Measurements from ENCODE around the gene CAMTA1. TPM values are rescaled to one million over a fixed set of nuclear protein-coding genes. Genes with fewer than 3 reads are reported as not detected.

CAMTA1 gene
- total RNA-seq, 1 donor from 2014 or later: 47.9 TPM

DNA sequence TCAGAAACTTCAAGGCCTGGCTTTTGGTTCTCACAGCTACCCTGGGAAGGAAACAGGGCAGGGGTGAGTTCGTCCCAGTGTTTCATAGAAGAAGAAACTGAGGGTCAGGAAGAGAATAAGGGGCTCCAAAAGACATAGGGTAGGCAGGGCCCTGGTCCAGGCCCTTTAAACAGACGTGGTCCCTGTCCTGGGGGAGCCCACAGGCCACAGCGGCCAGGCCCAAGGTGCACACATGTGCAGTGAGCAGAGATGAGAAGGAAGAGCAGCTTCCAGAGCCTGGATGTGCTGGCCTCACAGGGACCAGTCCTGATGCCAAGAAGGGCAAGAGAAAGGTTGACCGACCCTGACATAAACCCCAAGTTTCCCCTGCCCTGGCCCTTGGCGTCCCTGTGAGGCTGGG is 690.4 kb downstream of the CAMTA1 start:
- intact Hi-C loops (cut with DNase I): no loop called here
- ATAC-seq: no peak
- Histone ChIP-seq H3K27me3 (ENCODE audit: low read depth) (no peaks in the 10 kb centered on the region), H3K4me1 (peaks cover 59% of the 10 kb centered on the region), H3K9me3 (no peaks in the 10 kb centered on the region), H3K27ac (no peak overlapping the region), H3K4me3 (no peak overlapping the region), H3K36me3 (no peaks in the 10 kb centered on the region)
- TF ChIP-seq, protein P1, sequence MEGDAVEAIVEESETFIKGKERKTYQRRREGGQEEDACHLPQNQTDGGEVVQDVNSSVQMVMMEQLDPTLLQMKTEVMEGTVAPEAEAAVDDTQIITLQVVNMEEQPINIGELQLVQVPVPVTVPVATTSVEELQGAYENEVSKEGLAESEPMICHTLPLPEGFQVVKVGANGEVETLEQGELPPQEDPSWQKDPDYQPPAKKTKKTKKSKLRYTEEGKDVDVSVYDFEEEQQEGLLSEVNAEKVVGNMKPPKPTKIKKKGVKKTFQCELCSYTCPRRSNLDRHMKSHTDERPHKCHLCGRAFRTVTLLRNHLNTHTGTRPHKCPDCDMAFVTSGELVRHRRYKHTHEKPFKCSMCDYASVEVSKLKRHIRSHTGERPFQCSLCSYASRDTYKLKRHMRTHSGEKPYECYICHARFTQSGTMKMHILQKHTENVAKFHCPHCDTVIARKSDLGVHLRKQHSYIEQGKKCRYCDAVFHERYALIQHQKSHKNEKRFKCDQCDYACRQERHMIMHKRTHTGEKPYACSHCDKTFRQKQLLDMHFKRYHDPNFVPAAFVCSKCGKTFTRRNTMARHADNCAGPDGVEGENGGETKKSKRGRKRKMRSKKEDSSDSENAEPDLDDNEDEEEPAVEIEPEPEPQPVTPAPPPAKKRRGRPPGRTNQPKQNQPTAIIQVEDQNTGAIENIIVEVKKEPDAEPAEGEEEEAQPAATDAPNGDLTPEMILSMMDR (IDR thresholded peaks at IDR 0.05): no peak
- DNase-seq: no peak

DNA sequence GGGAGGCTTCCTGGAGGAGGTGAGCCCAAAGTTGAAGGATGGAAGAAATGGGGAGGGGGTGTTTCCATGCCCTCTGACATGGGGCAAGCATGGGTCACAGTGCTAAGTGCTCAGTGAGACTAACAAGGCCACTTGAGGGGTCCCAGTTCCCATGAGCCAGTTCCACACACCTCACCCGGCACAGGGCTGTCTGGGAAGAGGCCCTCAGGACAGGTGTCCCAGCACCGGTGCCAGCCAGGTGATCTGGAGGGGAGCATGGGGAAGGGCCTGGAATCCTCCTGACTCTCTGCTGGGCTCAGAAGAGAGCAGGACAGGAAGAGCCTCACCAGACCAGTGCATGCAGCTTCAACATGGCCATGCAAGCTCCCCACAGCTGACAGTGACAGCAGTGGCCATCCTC is 691.1 kb downstream of the CAMTA1 start:
- intact Hi-C loops (cut with DNase I): no loop called here
- Histone ChIP-seq H3K9me3 (no peaks in the 10 kb centered on the region), H3K27me3 (ENCODE audit: low read depth) (no peaks in the 10 kb centered on the region), H3K4me1 (peaks cover 51% of the 10 kb centered on the region), H3K27ac (no peak overlapping the region), H3K36me3 (no peaks in the 10 kb centered on the region), H3K4me3 (no peak overlapping the region)
- TF ChIP-seq, protein P1 (IDR thresholded peaks at IDR 0.05): no peak
- ATAC-seq (no peak), DNase-seq (no peak)

DNA sequence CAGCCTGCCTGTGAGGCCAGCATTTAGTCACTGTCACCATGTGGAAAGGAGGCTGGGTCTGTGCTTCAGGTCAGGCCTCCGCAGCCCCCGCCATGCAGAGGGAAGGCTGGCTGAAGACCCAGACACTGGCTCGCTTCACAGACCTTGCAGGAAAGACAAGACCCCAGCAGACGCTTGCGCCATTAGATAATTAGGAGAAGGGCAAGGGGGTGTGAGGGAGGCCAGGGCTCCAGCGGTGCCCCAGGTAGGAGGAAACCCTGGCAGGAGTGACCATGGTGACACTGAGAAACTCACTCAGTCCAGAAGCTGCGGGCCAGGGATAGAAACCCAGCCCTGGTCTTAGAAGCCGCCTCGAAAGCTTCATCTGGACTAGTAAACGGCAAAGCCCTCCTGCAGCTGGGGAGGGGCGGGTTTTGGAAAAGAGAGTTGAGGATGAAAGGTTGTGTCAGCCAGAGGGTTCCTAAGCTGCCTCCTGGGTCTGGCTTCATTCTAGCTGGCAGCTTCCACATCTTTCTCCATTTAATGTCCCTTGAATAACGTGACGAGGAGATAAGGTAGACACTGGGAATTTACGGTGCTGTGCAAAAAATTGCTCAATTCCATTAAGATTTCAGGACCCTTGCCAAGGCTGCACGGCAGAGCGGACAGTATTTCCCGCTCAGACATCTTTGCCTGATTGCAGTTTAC is 691.8 kb downstream of the CAMTA1 start:
- H3K9me3 ChIP-seq: no peaks in the 10 kb centered on the region
- H3K4me3 ChIP-seq: no peak overlapping the region
- H3K27ac ChIP-seq: peak overlapping the region; percentile 60
- intact Hi-C loops (cut with DNase I): no loop called here
- TF ChIP-seq, protein P1 (IDR thresholded peaks at IDR 0.05): no peak
- peaks cover 45% of the 10 kb centered on the region for H3K4me1 ChIP-seq
- ATAC-seq (no peak), DNase-seq (no peak)
- H3K27me3 ChIP-seq (ENCODE audit: low read depth): no peaks in the 10 kb centered on the region
- H3K36me3 ChIP-seq: no peaks in the 10 kb centered on the region

DNA sequence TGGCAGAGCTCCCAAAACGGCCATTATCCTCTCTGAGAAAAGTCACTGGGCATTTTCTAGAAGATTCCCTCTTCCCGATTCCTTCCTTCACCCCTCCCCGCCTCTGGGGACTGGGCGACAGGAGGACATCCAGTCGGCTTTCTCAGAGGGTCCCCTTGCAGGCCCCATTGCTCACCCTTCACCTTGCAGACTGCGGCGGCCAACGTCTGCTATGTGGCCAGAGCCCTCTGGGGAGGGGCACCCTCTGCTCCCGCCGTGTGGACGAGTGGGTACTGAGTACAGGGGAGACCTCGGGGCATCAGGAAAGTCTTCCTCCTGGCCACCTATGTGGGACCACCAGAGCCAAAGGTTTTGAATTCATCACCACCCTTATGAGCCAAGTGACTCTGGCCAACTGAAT is 692.3 kb downstream of the CAMTA1 start:
- no peaks in the 10 kb centered on the region for H3K27me3 ChIP-seq (ENCODE audit: low read depth)
- intact Hi-C loops (cut with DNase I): no loop called here
- peak overlapping the region; percentile 60 for H3K27ac ChIP-seq
- ATAC-seq: no peak
- no peak for DNase-seq
- H3K9me3 ChIP-seq: no peaks in the 10 kb centered on the region
- H3K4me3 ChIP-seq: no peak overlapping the region
- peaks cover 40% of the 10 kb centered on the region for H3K4me1 ChIP-seq
- H3K36me3 ChIP-seq: no peaks in the 10 kb centered on the region
- TF ChIP-seq, protein P1 (IDR thresholded peaks at IDR 0.05): no peak

DNA sequence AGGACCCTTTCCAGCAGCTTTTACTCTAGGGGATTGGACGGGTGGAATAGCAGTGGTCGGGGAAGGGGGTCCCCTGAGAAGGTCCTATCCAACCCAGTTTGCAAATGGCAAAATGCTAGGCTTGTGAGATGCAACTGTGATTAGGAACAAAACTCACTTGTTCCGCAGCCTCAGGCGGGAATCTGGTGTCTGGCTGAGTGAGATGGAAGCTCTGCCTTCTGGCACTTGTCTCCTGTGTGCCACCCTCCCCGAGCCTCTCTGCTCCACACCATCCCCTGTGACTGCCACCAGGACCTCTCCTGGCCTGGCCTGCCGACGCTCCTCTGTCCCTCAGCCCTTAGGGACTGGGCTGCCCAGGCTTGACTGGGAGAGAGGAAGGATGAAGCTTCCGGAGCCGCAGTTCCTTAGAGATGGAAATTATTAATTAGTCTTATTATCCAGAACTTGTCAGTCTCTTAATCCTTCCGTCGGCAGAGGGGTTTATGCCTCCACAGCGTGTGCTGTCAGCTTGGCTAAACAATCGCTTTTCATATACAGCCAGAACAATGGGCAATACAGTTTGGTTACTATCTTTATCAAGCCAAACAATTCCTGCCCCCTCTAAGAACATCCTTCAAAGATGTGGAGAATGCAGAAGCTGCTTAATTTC is 693.0 kb downstream of the CAMTA1 start:
- ATAC-seq: no peak
- Histone ChIP-seq H3K4me3 (no peak overlapping the region), H3K9me3 (no peaks in the 10 kb centered on the region), H3K4me1 (peaks cover 33% of the 10 kb centered on the region), H3K27ac (peak overlapping the region; percentile 60), H3K27me3 (ENCODE audit: low read depth) (no peaks in the 10 kb centered on the region), H3K36me3 (no peaks in the 10 kb centered on the region)
- TF ChIP-seq, protein P1 (IDR thresholded peaks at IDR 0.05): no peak
- no peak for DNase-seq
- intact Hi-C loops (cut with DNase I): no loop called here

Data from lower lobe of right lung (tissue), 2 donors.